Neural progenitor cell (in vitro differentiated cells): ENCODE data around the gene CIDEB. TPM values are rescaled to one million over a fixed set of nuclear protein-coding genes. Genes with fewer than 3 reads are reported as not detected.

Experiments
- DNase-seq: peaks from one replicate; pipeline ENCODE4 v3.0.0-alpha.2; 2016; ENCODE audit warnings: low spot score
- H2AFZ ChIP-seq: fragments of 200-600 bp; sonication (generic); replicated peaks from 2 replicates; pipeline ENCODE4 v1.6.1; 2016; ENCODE audit warnings: antibody characterized with exemption
- H3F3A ChIP-seq: fragments of 200-600 bp; sonication (generic); 2 replicates; pipeline ENCODE4 v1.6.1; 2016; ENCODE audit warnings: antibody characterized with exemption, low read depth
- H3K27ac ChIP-seq: fragments of 200-600 bp; sonication (generic); 2 replicates; pipeline ENCODE4 v1.5.1; 2016; ENCODE audit warnings: mild to moderate bottlenecking
- H3K27me3 ChIP-seq: fragments of 200-600 bp; sonication (generic); 2 replicates; pipeline ENCODE4 v1.6.1; 2016; ENCODE audit warnings: mild to moderate bottlenecking, moderate library complexity
- H3K36me3 ChIP-seq: fragments of 200-600 bp; sonication (generic); 2 replicates; pipeline ENCODE4 v1.5.1; 2016
- H3K4me1 ChIP-seq: fragments of 200-600 bp; sonication (generic); 2 replicates; pipeline ENCODE4 v1.6.1; 2016; ENCODE audit warnings: mixed run types
- H3K4me2 ChIP-seq: fragments of 200-600 bp; sonication (generic); 2 replicates; pipeline ENCODE4 v1.6.1; 2016
- H3K4me3 ChIP-seq: fragments of 200-600 bp; sonication (generic); 2 replicates; pipeline ENCODE4 v1.5.1; 2016
- H3K79me2 ChIP-seq: fragments of 200-600 bp; sonication (generic); 2 replicates; pipeline ENCODE4 v1.6.1; 2016; ENCODE audit warnings: low read depth
- H3K9ac ChIP-seq: fragments of 200-600 bp; sonication (generic); 2 replicates; pipeline ENCODE4 v1.6.1; 2016
- H3K9me3 ChIP-seq: fragments of 200-600 bp; sonication (generic); 2 replicates; pipeline ENCODE4 v1.5.1; 2016; ENCODE audit warnings: low read depth
- H4K20me1 ChIP-seq: fragments of 200-600 bp; sonication (generic); 2 replicates; pipeline ENCODE4 v1.6.1; 2016; ENCODE audit warnings: low read depth
- H3K27ac Mint-ChIP-seq: 3 replicates; pipeline ENCODE4 v1.8.0; 2021; ENCODE audit warnings: mixed read lengths
- H3K27me3 Mint-ChIP-seq: 2 replicates; pipeline ENCODE4 v1.8.0; 2022; ENCODE audit warnings: low read depth, mild to moderate bottlenecking, inconsistent platforms, moderate library complexity, mixed read lengths; ENCODE audit not compliant: insufficient read depth
- H3K36me3 Mint-ChIP-seq: 3 replicates; pipeline ENCODE4 v1.8.0; 2021; ENCODE audit warnings: mixed read lengths
- H3K4me1 Mint-ChIP-seq: 3 replicates; pipeline ENCODE4 v1.8.0; 2021; ENCODE audit warnings: mixed read lengths
- H3K4me3 Mint-ChIP-seq: 3 replicates; pipeline ENCODE4 v1.8.0; 2021; ENCODE audit warnings: mild to moderate bottlenecking, moderate library complexity, mixed read lengths
- H3K9me3 Mint-ChIP-seq: 3 replicates; pipeline ENCODE4 v1.8.0; 2020; ENCODE audit warnings: mixed read lengths
- CTCF ChIP-seq: fragments of 200-600 bp; sonication (generic); IDR thresholded peaks from 2 replicates; pipeline ENCODE4 v1.5.1; 2017; ENCODE audit warnings: antibody characterized with exemption, mild to moderate bottlenecking
- EZH2 ChIP-seq: fragments of 200-600 bp; sonication (generic); IDR thresholded peaks from 2 replicates; pipeline ENCODE4 v1.6.1; 2017; ENCODE audit warnings: antibody characterized with exemption, mild to moderate bottlenecking, moderate library complexity
- EZH2phosphoT487 ChIP-seq: fragments of 200-600 bp; sonication (generic); IDR thresholded peaks from 2 replicates; pipeline ENCODE4 v1.6.1; 2017; ENCODE audit warnings: antibody characterized with exemption
- total RNA-seq: library from RNA; depleted of rRNA; stranded (reverse); fragments of >200 nt; gene quantifications from 2 replicates; pipeline ENCODE4 v1.2.3, GENCODE V29; 2015; ENCODE audit warnings: low replicate concordance

The CIDEB gene
- total RNA-seq, 1 donor from 2014 or later = not detected

- no peak overlapping the region for H3K4me2 ChIP-seq
- no peak overlapping the region for H3K9ac ChIP-seq
- no peaks in the 10 kb centered on the region for H3K9me3 ChIP-seq
- peaks cover 23% of the 10 kb centered on the region for H3K27me3 ChIP-seq
- no peak overlapping the region for H3K4me3 Mint-ChIP-seq
- H2AFZ ChIP-seq = no peak overlapping the region
- no peaks in the 10 kb centered on the region for H3K36me3 Mint-ChIP-seq
- TF ChIP-seq CTCF (no peak), EZH2 (no peak), EZH2phosphoT487 (no peak)
- H3K4me1 Mint-ChIP-seq = peaks cover 2% of the 10 kb centered on the region
- H3K27me3 Mint-ChIP-seq = peaks cover 21% of the 10 kb centered on the region
- H4K20me1 ChIP-seq = no peaks in the 10 kb centered on the region
- H3K4me1 ChIP-seq = no peaks in the 10 kb centered on the region
- no peaks in the 10 kb centered on the region for H3F3A ChIP-seq
- H3K79me2 ChIP-seq = no peaks in the 10 kb centered on the region
- no peaks in the 10 kb centered on the region for H3K36me3 ChIP-seq
- no peak overlapping the region for H3K27ac ChIP-seq
- no peak overlapping the region for H3K4me3 ChIP-seq
- H3K27ac Mint-ChIP-seq = no peak overlapping the region
- DNase-seq = no peak
- H3K9me3 Mint-ChIP-seq = no peaks in the 10 kb centered on the region
These were observed 17.3 kb upstream of the CIDEB start for GRCh38 chr14:24325041-24325530.

DNA sequence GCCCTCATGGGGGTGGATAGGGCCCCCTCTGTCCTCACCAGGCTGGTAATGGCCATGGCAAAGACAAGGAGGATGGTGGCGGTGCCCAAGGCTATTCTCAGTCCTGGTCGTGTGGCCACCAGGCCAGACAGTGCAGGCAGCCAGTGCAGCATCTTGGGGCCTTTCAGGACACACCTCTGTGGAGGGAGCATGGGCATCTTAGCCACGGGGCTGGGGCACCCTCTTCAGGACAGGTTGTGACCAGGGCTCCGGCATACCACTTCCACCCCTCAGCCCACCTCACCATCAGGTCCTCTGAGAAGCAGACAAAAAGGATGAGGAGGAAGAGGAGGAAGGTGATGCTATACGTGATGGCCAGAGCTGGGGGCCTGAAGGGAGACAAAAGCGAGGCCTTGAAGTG is 16.2 kb upstream of the CIDEB start:
- Histone ChIP-seq H3K9ac (no peak overlapping the region), H3F3A (no peaks in the 10 kb centered on the region), H3K4me2 (no peak overlapping the region), H4K20me1 (no peaks in the 10 kb centered on the region), H3K27me3 (peaks cover 23% of the 10 kb centered on the region), H3K4me1 (no peaks in the 10 kb centered on the region), H3K27ac (no peak overlapping the region), H3K79me2 (no peaks in the 10 kb centered on the region), H3K36me3 (no peaks in the 10 kb centered on the region), H3K9me3 (no peaks in the 10 kb centered on the region), H3K4me3 (no peak overlapping the region), H2AFZ (no peak overlapping the region)
- peaks cover 2% of the 10 kb centered on the region for H3K4me1 Mint-ChIP-seq
- no peak overlapping the region for H3K27ac Mint-ChIP-seq
- no peak for DNase-seq
- no peak overlapping the region for H3K4me3 Mint-ChIP-seq
- H3K9me3 Mint-ChIP-seq = no peaks in the 10 kb centered on the region
- H3K36me3 Mint-ChIP-seq = no peaks in the 10 kb centered on the region
- H3K27me3 Mint-ChIP-seq = peaks cover 16% of the 10 kb centered on the region
- TF ChIP-seq EZH2 (no peak), EZH2phosphoT487 (no peak), CTCF (no peak)

GRCh38 chr14:24323341-24323740 is 15.6 kb upstream of the CIDEB start:
- H3K27ac Mint-ChIP-seq = no peak overlapping the region
- no peak for TF ChIP-seq EZH2
- no peak for TF ChIP-seq CTCF
- no peak for TF ChIP-seq EZH2phosphoT487
- Histone ChIP-seq H3F3A (no peaks in the 10 kb centered on the region), H3K4me3 (no peak overlapping the region), H3K36me3 (no peaks in the 10 kb centered on the region), H3K79me2 (no peaks in the 10 kb centered on the region), H3K9ac (no peak overlapping the region), H4K20me1 (no peaks in the 10 kb centered on the region), H3K27ac (no peak overlapping the region), H3K4me2 (no peak overlapping the region), H3K4me1 (no peaks in the 10 kb centered on the region), H3K9me3 (no peaks in the 10 kb centered on the region), H2AFZ (no peak overlapping the region), H3K27me3 (peaks cover 23% of the 10 kb centered on the region)
- H3K36me3 Mint-ChIP-seq = no peaks in the 10 kb centered on the region
- no peak for DNase-seq
- H3K9me3 Mint-ChIP-seq = no peaks in the 10 kb centered on the region
- H3K4me3 Mint-ChIP-seq = no peak overlapping the region
- peaks cover 2% of the 10 kb centered on the region for H3K4me1 Mint-ChIP-seq
- peaks cover 13% of the 10 kb centered on the region for H3K27me3 Mint-ChIP-seq
